Astrocyte of the spinal cord (primary cell): ENCODE data around the gene OR52B2.

Source experiments
- DNase-seq: peaks from one replicate; pipeline ENCODE4 v3.0.0; 2011; ENCODE audit warnings: low read depth, low spot score
- H3K4me3 ChIP-seq: 2 replicates; pipeline ENCODE4 v1.5.1; 2011; ENCODE audit warnings: low read depth, mild to moderate bottlenecking, low read length, moderate library complexity
- CTCF ChIP-seq: IDR thresholded peaks from 2 replicates; pipeline ENCODE4 v1.5.1; 2012; ENCODE audit warnings: low read depth, mild to moderate bottlenecking, low read length, inconsistent platforms
- in situ Hi-C: cut with HindIII; loops from 2 replicates; pipeline ENCODE4 v1.10.0; 2017; ENCODE audit warnings: low sequenced_read_pairs

Gene OR52B2

GRCh38 chr11:6129635-6130034 is 40.5 kb downstream of the OR52B2 start:
- in situ Hi-C loops = no loop called here
- DNase-seq = no peak
- no peak overlapping the region for H3K4me3 ChIP-seq
- no peak for TF ChIP-seq CTCF

- H3K4me3 ChIP-seq = no peak overlapping the region
- TF ChIP-seq CTCF = no peak
- in situ Hi-C loops = no loop called here
- no peak for DNase-seq
Measured at GRCh38 chr11:6129011-6129410, 41.1 kb downstream of the OR52B2 start.

GRCh38 chr11:6127881-6128280 is 42.2 kb downstream of the OR52B2 start:
- H3K4me3 ChIP-seq = no peak overlapping the region
- in situ Hi-C loops = no loop called here
- no peak for TF ChIP-seq CTCF
- DNase-seq = no peak

- no peak overlapping the region for H3K4me3 ChIP-seq
- DNase-seq = no peak
- TF ChIP-seq CTCF = no peak
- in situ Hi-C loops = no loop called here
Measured at GRCh38 chr11:6124245-6124644, 45.9 kb downstream of the OR52B2 start.
